ENCODE data around the gene SKI.

SKI gene

DNA sequence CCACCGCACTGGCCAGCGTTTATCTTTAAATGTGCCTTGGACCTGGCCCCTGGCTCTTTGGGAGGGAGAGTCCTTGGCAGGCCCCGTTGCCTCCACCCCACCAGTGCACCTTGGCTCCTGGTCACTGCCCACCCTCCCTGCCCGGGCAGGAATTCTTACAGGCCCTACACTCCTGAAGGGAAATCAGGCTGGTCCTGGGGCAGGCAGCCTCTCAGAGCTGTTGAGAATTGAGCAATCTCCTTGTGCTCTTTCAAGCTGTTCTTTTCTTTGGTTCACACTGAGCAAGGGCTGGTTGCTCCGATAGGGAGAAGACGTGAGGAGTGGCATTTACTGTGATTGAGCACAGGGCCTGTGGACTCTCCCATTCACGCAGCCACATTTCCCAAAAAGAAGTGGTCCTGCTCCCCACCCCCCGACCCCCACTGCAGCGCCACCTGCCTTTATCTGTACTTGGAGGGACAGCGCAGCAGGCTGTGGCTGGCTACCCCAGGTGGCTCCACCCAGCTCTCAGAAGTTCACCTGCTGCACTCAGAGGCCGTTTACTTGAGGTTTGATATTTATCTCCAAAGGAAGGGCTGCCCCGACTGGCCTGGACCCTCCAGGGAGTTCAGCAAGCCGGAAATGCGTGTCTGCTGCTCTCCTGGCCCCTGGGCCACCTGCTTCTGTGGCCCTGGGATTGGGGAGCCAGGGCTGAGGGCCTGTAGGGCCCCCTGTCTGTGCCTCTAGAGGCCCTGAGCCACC lies 47.8 kb downstream of the SKI start:
- no peak for DNase-seq (ENCODE audit: low spot score)

DNA sequence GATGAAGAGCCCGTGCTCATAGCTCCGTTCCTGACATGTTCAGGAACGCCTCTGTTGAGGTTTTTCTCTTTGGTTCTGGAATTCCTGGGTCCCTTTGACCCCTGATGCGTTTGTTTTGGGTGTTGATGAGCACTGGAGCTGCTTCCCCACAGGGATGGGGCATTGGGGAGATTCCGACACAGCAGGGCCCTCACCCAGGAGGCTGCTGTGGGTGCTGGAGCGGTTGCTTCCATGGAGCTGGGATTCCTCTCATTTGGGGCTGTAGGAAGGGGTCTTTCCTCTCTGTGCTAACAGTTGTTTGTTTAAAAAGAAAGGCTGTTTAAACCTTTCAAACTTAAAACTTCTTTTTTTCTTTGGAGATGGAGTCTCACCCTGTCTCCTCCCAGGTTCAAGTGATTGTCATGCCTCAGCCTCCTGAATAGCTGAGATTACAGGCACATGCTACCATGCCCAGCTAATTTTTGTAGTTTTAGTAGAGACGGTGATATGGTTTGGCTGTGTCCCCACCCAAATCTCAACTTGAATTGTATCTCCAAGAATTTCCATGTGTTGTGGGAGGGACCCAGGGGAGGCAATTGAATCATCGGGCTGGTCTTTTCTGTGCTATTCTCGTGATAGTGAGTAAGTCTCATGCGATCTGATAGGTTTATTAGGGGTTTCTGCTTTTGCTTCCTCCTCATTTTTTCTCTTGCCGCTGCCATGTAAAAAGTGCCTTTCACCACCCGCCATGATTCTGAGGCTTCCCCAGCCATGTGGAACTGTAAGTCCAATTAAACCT lies 48.9 kb downstream of the SKI start:
- DNase-seq (ENCODE audit: low spot score) = no peak

DNA sequence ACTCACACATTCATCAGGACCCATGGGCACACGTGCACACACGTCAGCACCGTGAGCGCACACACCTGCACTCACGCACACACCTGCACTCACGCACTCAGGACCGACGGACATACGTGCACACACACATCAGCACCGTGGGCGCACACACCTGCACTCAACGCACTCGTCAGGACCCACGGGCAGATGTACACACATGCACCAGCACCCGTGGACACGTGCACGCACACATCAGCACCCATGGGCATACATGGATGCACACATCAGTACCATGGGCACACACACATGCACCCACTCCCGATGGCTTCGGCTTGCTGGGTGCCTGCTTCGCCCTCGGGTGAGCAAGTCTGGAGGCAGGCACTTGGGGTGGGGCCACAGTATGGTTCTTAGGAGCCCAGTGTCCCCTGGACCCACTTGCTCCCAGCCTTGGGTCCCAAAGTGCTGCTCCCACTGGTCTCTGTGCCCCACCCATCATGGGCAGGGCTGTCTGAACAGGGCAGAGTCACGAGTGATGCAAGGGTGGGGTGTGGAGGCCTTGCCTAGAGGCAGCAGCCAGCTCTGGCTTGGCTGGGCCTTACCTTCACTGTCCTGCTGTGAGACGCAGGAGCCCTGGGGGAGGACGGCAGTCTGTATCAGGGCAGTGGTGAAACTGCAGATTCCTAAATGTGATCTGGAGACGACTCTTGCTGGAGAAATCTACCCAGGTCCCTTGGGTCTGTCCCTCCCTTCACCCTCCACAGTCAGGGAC lies 49.8 kb downstream of the SKI start:
- DNase-seq (ENCODE audit: low spot score) = no peak

DNA sequence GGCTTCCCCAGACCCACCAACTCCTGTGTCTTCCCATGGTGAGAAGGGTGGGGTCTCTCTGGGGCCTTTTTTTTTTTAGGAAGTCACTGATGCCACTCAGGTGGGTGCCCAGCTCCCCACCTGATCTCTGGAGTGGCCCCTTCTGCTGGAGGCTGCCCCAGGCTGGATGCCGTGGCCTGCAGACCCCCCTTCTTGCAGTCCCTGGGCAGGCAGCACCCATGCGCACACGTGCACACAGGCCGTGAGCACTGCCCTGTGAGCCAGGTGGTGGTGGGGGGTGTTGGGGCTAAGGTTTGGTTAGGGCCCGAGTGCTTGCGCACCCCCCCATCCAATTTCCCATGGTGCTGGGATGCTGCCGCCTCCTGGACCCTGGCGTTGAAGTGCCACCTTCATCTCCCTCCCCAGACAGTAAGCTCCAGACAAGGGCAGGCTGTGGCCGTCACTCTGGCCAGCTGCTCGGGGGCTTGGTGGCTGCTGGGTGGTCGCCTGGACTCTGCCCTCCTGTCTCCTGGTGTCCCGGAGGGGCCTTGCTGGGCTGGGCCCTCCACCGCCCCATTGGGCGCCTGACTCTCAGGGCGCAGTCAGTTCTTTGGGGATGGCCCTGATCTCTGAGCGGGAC lies 50.6 kb downstream of the SKI start:
- no peak for DNase-seq (ENCODE audit: low spot score)

DNA sequence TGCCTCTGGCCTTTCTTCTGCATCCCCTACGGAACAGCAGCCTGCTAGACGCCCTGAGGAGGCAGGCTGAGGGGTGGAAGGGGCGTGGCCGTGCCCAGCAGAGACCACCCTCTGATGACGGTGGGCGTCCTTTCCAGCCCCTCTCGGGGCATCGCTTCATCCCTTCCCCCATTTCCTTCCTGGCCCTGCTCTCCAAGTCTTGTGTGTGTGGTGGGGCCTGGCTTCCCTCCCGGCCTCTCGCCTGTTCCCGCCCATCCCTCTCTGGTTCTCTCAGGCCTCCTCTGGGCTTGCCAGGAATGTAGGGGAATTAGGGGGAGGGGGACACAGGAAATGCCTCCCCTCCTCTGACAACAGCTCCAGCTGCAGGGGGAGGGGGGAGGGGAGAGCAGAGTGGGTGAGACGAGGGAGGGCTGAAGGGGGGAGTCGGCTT lies 51.1 kb downstream of the SKI start:
- DNase-seq (ENCODE audit: low spot score) = no peak

DNA sequence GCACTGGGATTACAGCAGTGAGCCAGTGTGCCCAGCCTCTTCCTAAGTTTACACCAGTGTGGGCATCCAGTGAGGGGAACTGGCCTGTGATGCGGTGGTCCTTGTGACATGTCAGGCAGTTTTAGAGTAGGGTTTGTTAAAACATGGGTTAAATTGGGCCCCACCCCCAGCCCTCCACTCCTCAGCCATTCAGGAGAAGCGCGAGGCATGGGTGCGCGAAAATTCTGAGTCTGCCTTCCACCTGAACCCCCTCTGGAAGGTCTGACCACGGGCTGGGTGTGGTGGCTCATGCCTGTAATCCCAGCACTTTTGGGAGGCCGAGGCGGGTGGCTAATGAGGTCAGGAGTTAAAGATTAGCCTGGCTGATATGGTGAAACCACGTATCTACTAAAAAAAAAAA lies 51.7 kb downstream of the SKI start:
- DNase-seq (ENCODE audit: low spot score) = no peak

DNA sequence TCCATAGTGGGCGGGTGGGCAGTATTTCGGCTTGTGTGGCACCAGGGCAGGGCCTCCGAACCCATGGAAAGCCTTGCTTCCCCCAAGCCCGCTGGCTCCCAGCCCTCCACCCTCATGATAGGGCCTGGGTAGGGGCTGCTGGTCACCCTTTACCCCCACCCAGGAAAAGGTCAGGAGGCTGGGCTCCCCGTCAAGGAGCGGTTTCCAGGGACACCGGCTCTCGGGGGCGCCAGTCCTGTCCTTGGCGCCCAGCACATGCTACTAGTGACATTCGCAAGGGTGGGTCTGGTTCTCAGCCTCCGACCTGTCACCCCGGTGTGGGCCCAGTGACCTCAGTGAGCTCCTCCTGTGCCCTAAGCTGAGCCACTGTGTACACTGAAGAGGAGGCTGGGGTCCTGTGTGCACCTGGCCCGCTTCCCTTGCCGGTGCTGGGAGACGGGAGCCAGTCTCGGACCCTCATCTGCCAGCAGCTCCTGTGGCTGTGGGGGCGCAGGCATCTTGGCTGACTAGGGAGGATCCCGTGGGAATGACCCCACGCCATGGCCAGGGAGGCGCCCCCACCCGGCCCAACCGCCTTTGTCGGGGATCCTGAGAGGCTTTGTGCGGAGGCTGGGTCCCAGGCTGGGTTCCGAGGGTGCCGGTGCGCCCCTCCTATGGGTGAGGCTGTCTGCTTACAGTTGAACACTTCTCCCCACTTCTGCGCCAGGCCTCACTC lies 54.6 kb downstream of the SKI start:
- DNase-seq (ENCODE audit: low spot score) = no peak

DNA sequence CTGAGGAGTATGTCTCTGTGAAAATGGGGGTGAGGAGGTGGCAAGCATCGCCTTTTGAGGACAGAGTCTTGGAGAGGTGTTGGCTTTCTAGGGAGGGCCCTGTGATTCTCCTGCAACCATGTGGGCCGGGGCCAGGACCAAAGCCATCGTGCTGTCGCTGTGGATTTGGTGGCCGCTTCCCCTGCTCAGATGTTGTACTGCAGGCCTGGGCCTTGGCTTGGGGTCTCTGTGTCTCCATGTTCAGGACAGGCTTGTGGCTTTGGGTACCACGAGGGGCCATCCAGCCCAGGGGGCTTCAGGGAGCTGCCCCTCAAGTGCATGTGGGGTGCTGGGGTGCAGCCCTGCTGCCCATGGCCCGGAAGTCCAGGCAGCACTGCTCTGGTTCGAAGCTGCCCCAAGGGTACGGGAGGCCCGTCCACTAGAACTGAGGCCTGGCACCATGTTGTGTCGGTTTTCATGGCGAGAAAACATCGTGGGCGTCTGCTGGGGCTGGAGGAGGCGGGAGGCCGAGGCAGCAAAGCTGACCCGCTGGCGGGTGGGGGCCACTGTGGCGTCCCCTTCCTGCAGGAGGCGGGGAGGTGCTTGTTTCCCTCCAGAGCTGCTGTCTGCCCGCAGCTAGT lies 55.4 kb downstream of the SKI start:
- DNase-seq (ENCODE audit: low spot score) = no peak

DNA sequence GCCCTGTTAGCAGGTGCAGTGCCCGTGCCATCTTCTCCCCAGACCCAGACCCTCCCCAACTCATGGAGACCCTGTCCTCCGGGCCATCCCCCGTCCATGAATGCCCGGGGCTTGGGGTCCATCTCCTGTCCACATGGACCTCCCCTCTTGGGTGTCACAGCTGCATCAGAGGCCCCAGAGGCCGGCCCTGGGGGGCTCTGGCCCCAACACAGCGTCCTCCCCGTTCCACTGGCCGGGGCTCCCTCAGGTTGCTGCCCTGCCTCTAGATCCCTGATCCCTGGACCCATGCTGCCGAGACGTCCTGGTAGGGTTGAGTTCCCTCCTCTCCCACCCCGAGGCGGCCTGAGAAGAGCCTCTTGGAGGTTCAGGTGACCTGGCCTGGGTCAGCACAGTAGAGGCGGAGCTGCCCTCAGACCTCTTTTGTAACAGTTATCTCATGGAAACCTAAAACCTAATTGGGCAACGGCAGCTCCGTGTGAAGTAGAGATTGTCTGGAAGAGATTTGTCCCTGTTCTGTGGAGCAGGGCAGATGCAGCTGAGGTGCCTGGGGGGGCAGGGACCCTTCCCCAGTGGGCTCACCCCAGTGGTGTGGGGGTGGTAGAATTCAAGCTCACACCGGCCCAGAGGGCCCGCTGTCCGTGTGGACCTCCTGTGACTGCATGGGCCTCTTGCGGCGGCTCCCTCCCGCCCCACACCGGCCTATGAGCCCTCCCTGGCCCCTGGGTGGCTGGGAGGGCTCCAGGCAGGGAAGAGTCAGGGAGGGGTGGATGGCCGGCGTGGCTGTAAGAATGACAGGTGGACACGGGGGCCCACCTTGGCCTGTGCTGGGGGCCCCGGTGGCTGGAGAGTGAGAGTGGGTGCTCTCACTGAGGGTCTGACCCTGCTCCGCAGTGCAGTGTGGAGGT lies 56.1 kb downstream of the SKI start:
- DNase-seq (ENCODE audit: low spot score) = no peak

DNA sequence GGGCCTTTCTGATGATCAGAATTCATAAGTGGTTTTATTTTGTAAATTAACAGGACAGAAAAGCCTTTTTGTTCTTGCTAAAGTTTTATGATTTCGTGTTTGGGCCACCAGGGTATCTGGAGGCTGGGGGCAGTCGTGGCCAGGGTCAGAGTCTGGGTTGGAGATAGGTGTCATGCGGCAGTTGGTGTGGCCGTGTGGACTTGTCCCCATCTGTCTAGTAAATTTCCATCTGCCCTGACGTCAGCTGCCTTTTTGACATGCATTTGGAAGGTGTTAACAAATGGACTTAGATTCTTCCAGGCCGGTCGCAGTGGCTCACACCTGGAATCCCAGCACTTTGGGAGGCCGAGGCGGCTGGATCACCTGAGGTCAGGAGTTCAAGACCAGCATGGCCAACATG lies 56.8 kb downstream of the SKI start:
- DNase-seq (ENCODE audit: low spot score) = no peak

DNA sequence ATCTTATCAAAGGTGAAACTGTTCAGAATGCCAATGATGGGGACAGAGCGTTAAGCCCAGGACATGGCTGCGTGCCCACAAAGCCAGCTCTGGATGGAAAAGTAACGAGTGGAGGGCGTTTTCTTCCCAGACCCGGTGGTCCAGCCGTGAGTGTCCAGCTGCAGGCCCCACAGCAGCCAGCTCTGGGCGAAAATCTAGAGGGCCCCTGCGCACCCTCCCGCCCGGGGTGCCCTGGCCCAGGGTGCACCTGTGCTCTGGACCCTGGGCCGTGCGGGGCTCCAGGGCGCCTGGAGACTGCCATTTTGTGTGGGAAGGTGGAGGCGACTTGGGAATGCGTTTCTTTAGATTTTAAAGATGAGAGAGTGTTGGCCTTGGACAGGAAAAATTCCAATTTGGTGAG lies 58.8 kb downstream of the SKI start:
- DNase-seq (ENCODE audit: low spot score) = no peak

DNA sequence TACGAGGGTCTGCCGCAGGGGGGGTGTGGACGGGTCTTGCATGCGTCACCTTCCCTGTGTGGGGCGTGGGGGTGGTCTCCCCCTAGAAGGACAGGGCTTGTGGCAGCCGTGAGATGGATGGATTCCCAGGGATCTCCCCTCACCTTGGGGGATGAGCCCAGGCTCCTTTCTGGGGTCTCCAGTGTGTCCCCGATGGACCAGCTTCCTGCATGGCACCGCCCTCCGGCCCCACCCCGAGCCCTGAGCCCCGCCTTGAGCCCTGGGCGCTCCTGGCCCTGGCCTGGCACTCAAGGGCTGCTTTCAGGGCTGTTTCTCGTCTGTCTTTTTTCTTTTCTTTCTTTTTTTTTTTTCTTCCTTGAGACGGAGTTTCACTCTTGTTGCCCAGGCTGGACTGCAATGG lies 59.5 kb downstream of the SKI start:
- DNase-seq (ENCODE audit: low spot score) = no peak

DNA sequence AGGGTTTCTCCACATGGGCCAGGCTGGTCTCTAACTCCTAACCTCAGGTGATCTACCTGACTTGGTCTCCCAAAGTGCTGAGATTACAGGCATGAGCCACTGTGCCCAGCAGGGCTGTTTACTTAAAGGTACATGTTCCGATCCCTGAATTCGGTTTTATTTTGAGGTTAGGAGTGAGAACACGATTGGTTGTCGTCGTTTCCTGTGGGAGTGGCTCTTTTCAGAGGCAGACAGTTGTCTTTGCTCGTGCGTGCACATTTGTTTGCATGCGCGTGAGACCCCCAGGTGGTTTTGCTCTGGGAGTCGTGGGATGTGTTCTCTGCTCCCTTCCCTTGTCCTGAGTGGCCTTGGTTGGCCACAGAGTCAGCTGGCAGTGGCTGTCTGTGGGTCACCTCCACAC lies 60.2 kb downstream of the SKI start:
- DNase-seq (ENCODE audit: low spot score) = peak; percentile 24

DNA sequence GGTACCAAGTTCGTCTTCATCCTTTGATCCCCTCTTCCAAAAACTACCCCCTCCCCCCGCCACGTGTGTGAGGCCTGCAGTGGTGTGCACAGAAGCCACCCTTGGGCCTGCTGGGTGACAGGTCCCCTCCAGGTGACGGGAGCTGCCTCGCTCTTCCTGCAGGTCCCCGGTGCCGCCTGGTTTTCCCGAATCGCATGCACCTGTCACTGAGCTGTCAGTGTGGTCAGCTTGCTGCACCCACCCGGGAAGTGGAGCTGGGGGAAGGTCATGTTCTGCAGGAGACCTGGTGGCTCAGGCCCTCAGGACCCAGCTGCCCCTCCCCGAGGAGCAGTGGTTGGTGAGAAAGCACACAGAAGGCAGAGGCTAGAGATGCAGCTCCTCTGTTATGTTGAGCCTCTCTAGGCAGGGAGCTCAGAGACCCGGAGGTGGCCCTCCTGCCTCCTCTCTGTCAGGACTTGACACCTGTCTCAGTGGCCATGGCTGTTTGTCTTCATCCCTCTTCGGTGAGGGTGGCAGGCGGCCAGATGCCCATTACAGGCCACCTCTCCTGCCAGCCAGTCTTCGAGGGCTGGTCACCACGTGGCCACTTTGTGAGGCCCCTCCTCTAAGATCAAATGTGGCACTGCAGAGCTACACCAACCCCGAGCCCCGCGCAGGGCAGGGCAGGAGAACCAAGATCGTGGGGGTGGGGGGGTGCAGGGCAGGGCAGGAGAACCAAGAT lies 60.9 kb downstream of the SKI start:
- DNase-seq (ENCODE audit: low spot score) = no peak

DNA sequence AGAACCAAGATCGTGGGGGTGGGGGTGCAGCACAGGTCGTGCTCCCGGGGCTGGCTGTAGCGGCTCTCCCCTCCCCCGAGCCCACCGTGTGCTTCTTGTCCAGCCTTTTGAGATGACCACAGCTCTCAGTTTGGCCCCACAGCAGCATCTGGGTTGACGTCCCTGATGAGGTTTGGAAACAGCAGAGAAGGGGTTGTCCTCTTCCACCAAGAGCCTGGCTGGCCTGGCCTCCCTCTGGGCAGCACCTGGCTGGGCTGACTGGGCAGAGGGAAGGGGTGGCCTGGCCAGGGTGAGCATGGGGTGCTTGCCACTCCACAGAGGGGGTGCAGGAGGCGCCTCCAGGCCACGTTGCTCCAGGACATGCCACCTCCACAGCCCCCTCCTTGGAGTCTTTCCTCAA lies 61.5 kb downstream of the SKI start:
- DNase-seq (ENCODE audit: low spot score) = no peak

DNA sequence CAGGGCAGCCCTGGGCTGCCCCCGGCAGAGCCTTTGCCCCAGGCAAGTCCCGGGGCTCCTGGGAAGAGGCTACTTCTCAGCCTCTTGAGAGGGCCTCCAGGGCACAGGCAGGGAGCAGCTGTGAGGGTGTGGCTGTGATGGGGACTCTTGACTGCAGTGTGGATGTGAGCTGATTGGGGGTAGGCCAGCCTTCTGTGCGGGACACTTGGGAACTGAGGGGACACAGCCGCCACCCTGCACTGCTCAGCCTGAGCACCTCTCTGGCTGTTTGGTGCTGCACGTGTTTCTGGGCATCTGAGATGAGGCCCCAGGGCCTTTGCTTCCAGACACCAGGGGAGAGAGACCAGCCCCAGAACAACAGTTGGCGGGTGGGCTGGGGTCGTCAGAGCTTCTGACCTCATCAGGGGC lies 62.1 kb downstream of the SKI start:
- no peak for DNase-seq (ENCODE audit: low spot score)

DNA sequence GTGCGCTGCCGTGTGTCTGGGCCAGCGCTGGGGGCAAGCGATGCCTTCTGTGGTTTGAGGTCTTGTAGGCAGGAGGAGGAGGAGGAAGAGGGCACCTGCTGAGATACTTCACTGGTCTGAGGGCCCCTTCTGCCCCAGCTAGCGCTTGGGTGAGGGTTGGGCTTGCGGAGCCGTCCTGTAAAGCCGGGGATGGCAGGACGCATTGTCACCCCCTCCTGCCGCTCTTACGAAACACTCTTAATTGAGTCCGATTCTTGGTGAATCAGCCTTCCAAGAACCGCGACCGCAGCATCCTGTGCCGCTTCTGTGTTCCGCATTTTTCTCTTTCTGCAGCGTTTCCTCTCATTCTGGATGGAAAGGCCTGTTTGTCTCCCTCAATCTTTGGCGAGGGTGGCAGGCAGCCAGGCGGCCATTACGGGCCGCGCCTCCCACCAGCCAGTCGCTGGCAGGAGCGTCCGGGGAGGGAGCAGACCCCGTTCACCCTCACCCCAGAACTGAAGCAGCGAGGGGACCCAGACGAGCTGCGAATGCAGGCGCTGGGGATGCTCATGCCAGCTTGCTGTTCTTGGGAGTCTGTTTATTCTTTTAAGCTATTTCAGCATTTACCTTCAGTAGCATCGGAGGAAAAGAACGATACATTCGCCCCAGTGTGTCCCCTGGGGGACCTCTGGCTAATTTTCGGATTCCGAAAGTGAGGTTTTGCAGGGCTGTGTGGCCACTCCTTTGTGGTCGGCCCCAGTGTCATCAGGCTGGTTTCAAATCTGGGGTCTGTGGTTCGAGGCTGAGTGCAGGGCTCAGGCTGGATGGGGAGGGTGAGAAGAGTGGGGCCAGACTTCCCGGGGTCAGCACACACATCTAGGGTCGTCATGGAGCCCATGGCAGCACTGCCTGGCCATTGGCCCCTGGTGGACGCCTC lies 62.7 kb downstream of the SKI start:
- peak; percentile 77 for DNase-seq (ENCODE audit: low spot score)

DNA sequence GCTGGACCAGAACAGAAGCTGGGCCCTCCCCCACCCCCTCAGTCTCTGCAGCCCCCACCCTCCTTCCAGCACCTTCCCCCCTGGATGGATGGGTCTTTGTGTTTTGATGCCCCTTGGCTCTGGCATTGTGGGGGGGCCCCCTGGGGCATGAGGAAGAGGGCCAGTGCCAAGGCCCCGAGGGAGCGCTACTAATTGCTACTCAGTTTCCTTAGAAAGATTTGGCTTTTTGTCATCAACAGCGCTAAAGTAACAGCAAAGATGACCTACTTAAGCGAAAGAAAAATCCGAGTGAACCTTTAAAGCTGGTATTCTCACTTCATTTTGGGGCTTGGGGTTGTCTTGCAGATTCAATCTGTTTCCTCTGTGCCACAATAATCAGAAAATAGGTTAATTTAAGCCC lies 63.5 kb downstream of the SKI start:
- DNase-seq (ENCODE audit: low spot score) = no peak
